CD4-positive, alpha-beta T cell (primary cell): ENCODE data around the gene PTPRN2. TPM values are rescaled to one million over a fixed set of nuclear protein-coding genes. Genes with fewer than 3 reads are reported as not detected.

ENCODE experiments used
- ATAC-seq: fragments of 200-7000 bp; cut with Tn5 transposase; one replicate; pipeline ENCODE4 v1.10.0; 2022; ENCODE audit warnings: mild to moderate bottlenecking; ENCODE audit not compliant: poor library complexity
- CTCF ChIA-PET: fragments of 350-600 bp; sonication (Branson Sonifier 250); formaldehyde crosslinking; loops from one replicate; lab custom pipeline; 2021; ENCODE audit warnings: antibody characterized with exemption, inconsistent platforms; lab: Charles Lee
- POLR2A ChIA-PET: fragments of 350-600 bp; sonication (Branson Sonifier 250); formaldehyde crosslinking; loops from one replicate; lab custom pipeline; 2021; ENCODE audit warnings: antibody characterized with exemption, inconsistent platforms; lab: Charles Lee
- DNase-seq, 14 experiments: peaks; one replicate each; pipeline ENCODE4 v3.0.0-alpha.2; 2013 to 2020; ENCODE audit warnings: mixed read lengths in 2 of 14
- H3K27ac ChIP-seq, 2 donors: one replicate each; pipeline versions ENCODE4 v1.5.1 to v1.7.0; 2013; ENCODE audit warnings: low read length in 2 of 2, low read depth in 1 of 2, mild to moderate bottlenecking in 1 of 2
- H3K27me3 ChIP-seq, 2 experiments: 1 replicate in 1 of 2; 2 replicates in 1 of 2; pipeline versions ENCODE4 v1.6.1 to v1.7.0; 2013; ENCODE audit warnings: low read length in 2 of 2, control low read depth in 1 of 2, mild to moderate bottlenecking in 1 of 2, moderate library complexity in 1 of 2; ENCODE audit not compliant: insufficient read depth in 2 of 2, control insufficient read depth in 1 of 2
- H3K36me3 ChIP-seq: one replicate; pipeline ENCODE4 v1.6.1; 2013; ENCODE audit warnings: low read length, control low read depth; ENCODE audit not compliant: insufficient read depth
- H3K4me1 ChIP-seq: one replicate; pipeline ENCODE4 v1.6.1; 2013; ENCODE audit warnings: low read length, control low read depth; ENCODE audit not compliant: insufficient read depth
- H3K4me3 ChIP-seq: one replicate; pipeline ENCODE4 v1.5.1; 2013; ENCODE audit warnings: mild to moderate bottlenecking, low read length, moderate library complexity
- H3K9me3 ChIP-seq, 2 experiments: 1 replicate in 1 of 2; 2 replicates in 1 of 2; pipeline versions ENCODE4 v1.6.1 to v1.7.0; 2013; ENCODE audit warnings: low read length in 2 of 2, mild to moderate bottlenecking in 2 of 2, control low read depth in 1 of 2, moderate library complexity in 1 of 2; ENCODE audit not compliant: control insufficient read depth in 1 of 2, insufficient read depth in 1 of 2
- H3K27ac Mint-ChIP-seq: one replicate; pipeline ENCODE4 v1.8.0; 2020; ENCODE audit warnings: mixed read lengths
- H3K27me3 Mint-ChIP-seq: one replicate; pipeline ENCODE4 v1.8.0; 2021; ENCODE audit warnings: mixed read lengths
- H3K36me3 Mint-ChIP-seq: one replicate; pipeline ENCODE4 v1.8.0; 2021; ENCODE audit warnings: low read depth, mixed read lengths
- H3K4me1 Mint-ChIP-seq: one replicate; pipeline ENCODE4 v1.8.0; 2021; ENCODE audit warnings: low read depth, mixed read lengths
- H3K4me3 Mint-ChIP-seq: one replicate; pipeline ENCODE4 v1.8.0; 2020; ENCODE audit warnings: mild to moderate bottlenecking, mixed read lengths
- H3K9me3 Mint-ChIP-seq: one replicate; pipeline ENCODE4 v1.8.0; 2020; ENCODE audit warnings: mixed read lengths
- CTCF ChIP-seq: fragments of 200-600 bp; IDR thresholded peaks from one replicate; pipeline ENCODE4 v1.8.0; 2022; ENCODE audit warnings: antibody characterized with exemption, mild to moderate bottlenecking
- intact Hi-C, 2 experiments: fragments of 100-400 bp; cut with DNase I in 1 of 2; cut with micrococcal nuclease in 1 of 2; formaldehyde crosslinking; loops; one replicate each; pipeline versions ENCODE4 v1.15.1 to v1.9.0; 2023 to 2025; cut with DNase I, micrococcal nuclease
- total RNA-seq, 174 experiments: library from RNA in 2 of 174; stranded (reverse) in 2 of 174; gene quantifications; one replicate each; pipeline ENCODE4 v1.2.3 and lab custom pipeline; 2021 to 2026

The PTPRN2 gene
- total RNA-seq, 2 experiments from 2014 or later: 0.34 to 0.44 TPM

DNA sequence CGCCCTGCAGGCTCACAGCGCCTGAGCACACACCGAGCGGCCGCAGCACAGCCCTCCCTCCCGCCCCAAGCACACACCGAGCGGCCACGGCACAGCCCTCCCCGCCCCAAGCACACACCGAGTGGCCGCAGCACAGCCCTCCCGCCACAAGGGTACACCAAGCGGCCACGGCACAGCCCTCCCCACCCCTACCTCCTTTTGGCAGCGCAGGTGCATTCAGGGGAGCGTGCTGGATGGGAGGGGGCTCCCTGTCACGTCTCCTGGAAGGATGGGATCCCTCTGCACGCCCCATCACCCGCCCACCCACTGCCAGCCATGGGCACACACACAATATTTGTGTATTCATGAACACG lies 768.2 kb downstream of the PTPRN2 start:
- Mint-ChIP-seq H3K4me3 (no peak overlapping the region), H3K4me1 (peaks cover 12% of the 10 kb centered on the region), H3K27ac (no peak overlapping the region), H3K36me3 (no peaks in the 10 kb centered on the region), H3K9me3 (no peaks in the 10 kb centered on the region), H3K27me3 (no peaks in the 10 kb centered on the region)
- ChIA-PET POLR2A (no interaction called here), CTCF (no interaction called here)
- H3K9me3 ChIP-seq: peaks cover 0 to 17% of the 10 kb centered on the region in 2 experiments
- H3K27me3 ChIP-seq: no peaks in the 10 kb centered on the region
- TF ChIP-seq CTCF: no peak
- H3K4me3 ChIP-seq: no peak overlapping the region
- ATAC-seq (no peak), DNase-seq (no peak)
- intact Hi-C loops: no loop called here
- peaks cover 3% of the 10 kb centered on the region for H3K4me1 ChIP-seq
- no peaks in the 10 kb centered on the region for H3K36me3 ChIP-seq
- H3K27ac ChIP-seq: no peak overlapping the region

- POLR2A ChIA-PET: no interaction called here
- Histone ChIP-seq H3K27ac (no peak overlapping the region), H3K36me3 (no peaks in the 10 kb centered on the region), H3K27me3 (no peaks in the 10 kb centered on the region), H3K4me3 (no peak overlapping the region), H3K4me1 (peaks cover 3% of the 10 kb centered on the region), H3K9me3 (peaks cover 0 to 20% of the 10 kb centered on the region in 2 experiments)
- Mint-ChIP-seq H3K4me3 (no peak overlapping the region), H3K27me3 (no peaks in the 10 kb centered on the region), H3K9me3 (no peaks in the 10 kb centered on the region), H3K36me3 (no peaks in the 10 kb centered on the region), H3K27ac (no peak overlapping the region), H3K4me1 (peaks cover 12% of the 10 kb centered on the region)
- CTCF ChIA-PET: no interaction called here
- no peak for TF ChIP-seq CTCF
- intact Hi-C loops: no loop called here
- ATAC-seq (no peak), DNase-seq (no peak)
Measured at GRCh38 chr7:157818701-157819454, 768.7 kb downstream of the PTPRN2 start.

- Mint-ChIP-seq H3K27ac (no peak overlapping the region), H3K9me3 (no peaks in the 10 kb centered on the region), H3K4me1 (peaks cover 8% of the 10 kb centered on the region), H3K27me3 (no peaks in the 10 kb centered on the region), H3K36me3 (no peaks in the 10 kb centered on the region), H3K4me3 (no peak overlapping the region)
- intact Hi-C loops: no loop called here
- DNase-seq: peak in 1 of 14 experiments; percentile 22
- CTCF ChIA-PET: no interaction called here
- ATAC-seq: no peak
- Histone ChIP-seq H3K27ac (no peak overlapping the region), H3K4me1 (peaks cover 3% of the 10 kb centered on the region), H3K36me3 (no peaks in the 10 kb centered on the region), H3K9me3 (peaks cover 0 to 21% of the 10 kb centered on the region in 2 experiments), H3K27me3 (no peaks in the 10 kb centered on the region), H3K4me3 (no peak overlapping the region)
- no peak for TF ChIP-seq CTCF
- POLR2A ChIA-PET: interaction anchor here (0.6 kb wide), 1 partner anchor 10 kb away, joined by 3 read pairs; no protein-coding TSS in a partner anchor
Measured at GRCh38 chr7:157817944-157818700, 769.5 kb downstream of the PTPRN2 start.
